Pancreas (tissue), 10 donors: ENCODE results near the gene LCP1. TPM values are rescaled to one million over a fixed set of nuclear protein-coding genes. Genes with fewer than 3 reads are reported as not detected.
A peak's percentile ranks its signal among the peaks of the same experiment; 100 is the strongest.

Source experiments
- ATAC-seq, 4 donors: fragments of 200-7000 bp; cut with Tn5 transposase; one replicate each; pipeline versions ENCODE4 v1.8.0 to v1.9.1; 2020; ENCODE audit warnings: mild to moderate bottlenecking in 4 of 4, moderate library complexity in 4 of 4
- DNase-seq, 6 donors: peaks; one replicate each; pipeline ENCODE4 v3.0.0-alpha.2; 2020
- FAIRE-seq: peaks from 2 replicates; lab custom pipeline; 2012; peaks lifted over from hg19 to GRCh38; lab: Jason Lieb, UNC
- H3K27ac ChIP-seq, 4 donors: fragments of 200-600 bp; sonication (generic); 1 replicate in 3 of 4; 2 replicates in 1 of 4; pipeline versions ENCODE4 v1.5.0 to v1.8.0; 2020
- H3K27me3 ChIP-seq, 4 donors: fragments of 200-600 bp; one replicate each; pipeline ENCODE4 v1.8.0; 2021
- H3K36me3 ChIP-seq, 3 donors: fragments of 200-600 bp; sonication (generic) in 1 of 3; one replicate each; pipeline versions ENCODE4 v1.5.0 to v1.8.0; 2020 to 2021
- H3K4me1 ChIP-seq, 3 donors: fragments of 200-600 bp; one replicate each; pipeline ENCODE4 v1.8.0; 2021
- H3K4me3 ChIP-seq, 4 donors: fragments of 200-600 bp; sonication (generic) in 2 of 4; one replicate each; pipeline versions ENCODE4 v1.5.0 to v1.8.0; 2020 to 2021
- H3K9me3 ChIP-seq, 4 donors: fragments of 200-600 bp; one replicate each; pipeline ENCODE4 v1.8.0; 2021
- WGBS, 2 donors: extraction: QIAGEN DNeasy Blood & Tissue Kit; methylation state at CpG; one replicate each; pipeline ENCODE4 v1.1.7; 2013; 5-methylcytosine and 5-hydroxymethylcytosine counted together
- intact Hi-C, 3 donors: fragments of 100-400 bp; cut with DNase I; formaldehyde crosslinking; loops; one replicate each; pipeline versions ENCODE4 v1.11.1 to v1.14.2; 2022
- polyA plus RNA-seq, 2 donors: library from polyadenylated mRNA; stranded (reverse); fragments of 200-250 nt; gene quantifications; one replicate each; pipeline ENCODE4 v1.2.3, GENCODE V29; 2013
- total RNA-seq, 6 donors: library from RNA; stranded (reverse); fragmentation: NEBNext Ultra II Directional in 4 of 6; extraction: Animal tissue kit (Norgen Biotek cat#: 25700) in 4 of 6; gene quantifications; one replicate each; pipeline versions ENCODE4 v1.2.1 to v1.2.4, GENCODE V29; 2021 to 2023
- TF ChIP-seq, protein P1 (sequence below), 4 donors: fragments of 200-600 bp; sonication (generic) in 3 of 4; IDR thresholded peaks; one replicate each; pipeline versions ENCODE4 v1.5.0 to v1.8.0; 2021; ENCODE audit warnings: antibody characterized with exemption in 4 of 4
- donor health status: healthy with polysubstance abuse.
- donor health status: DM: no; HTN: no; CAD: no; lungs with moderate emphysema.
- donor health status: DM: no; HTN: no; CAD: no.
- donor health status: control.
- donor health status: control.
- donor health status: Bipolar disorder and iron deficiency.
- donor health status: DM: yes; HTN: yes; CAD: no.
- donor health status: DM: no; HTN: no; CAD: no.
- donor health status: DM: no; HTN: no; CAD: no.
- donor health status: DM: yes; HTN: yes; CAD: no.

Gene LCP1
- total and polyA plus RNA-seq, 8 donors: 2.0 to 38.3 (median 5.2) TPM

DNA sequence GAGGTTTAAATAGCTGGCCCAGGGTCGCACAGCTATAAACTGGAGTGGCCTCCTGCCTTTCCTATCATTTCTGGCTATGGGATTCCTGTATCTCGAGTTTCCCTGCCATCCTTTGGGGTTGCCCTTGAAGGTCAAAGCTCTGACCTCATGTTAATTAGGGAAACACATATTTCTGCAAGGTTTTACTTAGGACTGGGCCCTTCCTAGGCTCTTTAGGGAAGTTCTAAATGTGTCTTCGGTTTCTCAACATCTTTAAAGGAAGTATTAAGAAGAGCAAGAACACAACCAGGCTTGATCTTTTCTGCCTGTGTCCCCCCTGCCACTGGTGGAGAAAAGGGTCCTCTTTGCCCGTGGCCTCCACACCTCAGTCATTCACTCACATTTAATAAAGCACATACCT, 10.8 kb downstream of the LCP1 start:
- WGBS, 2 donors: 69 to 70% methylated on average over 4 of the region's 4 CpGs
- no peaks in the 10 kb centered on the region for H3K36me3 ChIP-seq
- ATAC-seq (peak in 2 of 4 donors; percentile 11 to 15), FAIRE-seq (no peak), DNase-seq (no peak)
- intact Hi-C loops: no loop called here
- no peak overlapping the region for H3K4me3 ChIP-seq
- no peak overlapping the region for H3K27ac ChIP-seq
- H3K9me3 ChIP-seq: no peaks in the 10 kb centered on the region
- TF ChIP-seq, protein P1, sequence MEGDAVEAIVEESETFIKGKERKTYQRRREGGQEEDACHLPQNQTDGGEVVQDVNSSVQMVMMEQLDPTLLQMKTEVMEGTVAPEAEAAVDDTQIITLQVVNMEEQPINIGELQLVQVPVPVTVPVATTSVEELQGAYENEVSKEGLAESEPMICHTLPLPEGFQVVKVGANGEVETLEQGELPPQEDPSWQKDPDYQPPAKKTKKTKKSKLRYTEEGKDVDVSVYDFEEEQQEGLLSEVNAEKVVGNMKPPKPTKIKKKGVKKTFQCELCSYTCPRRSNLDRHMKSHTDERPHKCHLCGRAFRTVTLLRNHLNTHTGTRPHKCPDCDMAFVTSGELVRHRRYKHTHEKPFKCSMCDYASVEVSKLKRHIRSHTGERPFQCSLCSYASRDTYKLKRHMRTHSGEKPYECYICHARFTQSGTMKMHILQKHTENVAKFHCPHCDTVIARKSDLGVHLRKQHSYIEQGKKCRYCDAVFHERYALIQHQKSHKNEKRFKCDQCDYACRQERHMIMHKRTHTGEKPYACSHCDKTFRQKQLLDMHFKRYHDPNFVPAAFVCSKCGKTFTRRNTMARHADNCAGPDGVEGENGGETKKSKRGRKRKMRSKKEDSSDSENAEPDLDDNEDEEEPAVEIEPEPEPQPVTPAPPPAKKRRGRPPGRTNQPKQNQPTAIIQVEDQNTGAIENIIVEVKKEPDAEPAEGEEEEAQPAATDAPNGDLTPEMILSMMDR (IDR thresholded peaks at IDR 0.05): no peak
- H3K27me3 ChIP-seq: no peaks in the 10 kb centered on the region
- peaks cover 0 to 5% (median 0%) of the 10 kb centered on the region in 3 donors for H3K4me1 ChIP-seq

DNA sequence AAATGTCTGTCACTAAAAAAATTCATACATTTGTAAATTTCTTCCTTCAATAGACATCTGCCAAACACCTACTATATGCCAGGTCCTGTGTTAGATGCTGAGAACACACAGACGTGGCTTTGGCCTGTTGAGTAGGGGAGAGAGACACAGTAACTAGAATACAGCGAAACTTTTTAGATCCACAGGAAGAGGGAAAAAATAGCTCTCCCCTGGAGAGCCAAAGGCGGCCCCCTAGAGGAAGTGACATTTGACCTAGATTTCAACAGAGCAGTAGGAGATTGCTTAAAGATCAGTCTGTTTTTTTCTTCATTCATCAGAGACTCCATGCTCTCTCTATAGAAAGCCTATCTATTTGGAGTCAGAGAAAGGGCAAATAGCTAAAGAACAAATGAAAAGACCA, 11.3 kb downstream of the LCP1 start:
- H3K27ac ChIP-seq: no peak overlapping the region
- intact Hi-C loops: no loop called here
- no peaks in the 10 kb centered on the region for H3K36me3 ChIP-seq
- H3K4me3 ChIP-seq: no peak overlapping the region
- no peaks in the 10 kb centered on the region for H3K9me3 ChIP-seq
- ATAC-seq (peak in 1 of 4 donors; percentile 15), FAIRE-seq (no peak), DNase-seq (no peak)
- peaks cover 0 to 5% (median 0%) of the 10 kb centered on the region in 3 donors for H3K4me1 ChIP-seq
- H3K27me3 ChIP-seq: no peaks in the 10 kb centered on the region
- WGBS, 2 donors: 77% methylated on average over 3 of the region's 3 CpGs
- TF ChIP-seq, protein P1 (IDR thresholded peaks at IDR 0.05): no peak

DNA sequence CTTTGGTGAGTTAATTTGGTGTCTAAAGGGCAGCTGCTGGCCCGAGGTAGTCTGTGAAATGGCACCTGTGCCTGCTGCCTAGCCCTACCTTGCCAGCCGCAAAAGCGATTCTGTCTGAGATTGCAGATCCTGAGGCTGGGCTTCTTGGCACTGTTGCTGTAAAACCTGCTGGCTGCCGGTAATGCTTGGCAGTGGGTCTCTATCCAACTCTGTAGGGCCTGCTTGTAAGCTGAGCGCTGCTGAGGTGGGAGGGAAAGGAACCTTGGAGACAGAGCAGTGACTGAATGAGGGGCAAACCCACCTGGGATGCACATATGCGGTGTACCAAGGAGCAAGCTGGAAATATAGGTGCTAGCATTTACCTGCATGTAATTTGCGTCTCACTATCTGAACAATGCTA, 11.7 kb downstream of the LCP1 start:
- Histone ChIP-seq H3K36me3 (no peaks in the 10 kb centered on the region), H3K27me3 (no peaks in the 10 kb centered on the region), H3K9me3 (no peaks in the 10 kb centered on the region), H3K4me3 (no peak overlapping the region), H3K4me1 (peaks cover 0 to 5% (median 0%) of the 10 kb centered on the region in 3 donors), H3K27ac (no peak overlapping the region)
- intact Hi-C loops: no loop called here
- FAIRE-seq (no peak), ATAC-seq (peak; percentile 65 to 78 (median 70)), DNase-seq (peak in 4 of 6 donors; percentile 24 to 36 (median 28))
- 44 to 60% methylated on average over 7 of the region's 7 CpGs for WGBS, 2 donors
- TF ChIP-seq, protein P1 (IDR thresholded peaks at IDR 0.05): no peak

DNA sequence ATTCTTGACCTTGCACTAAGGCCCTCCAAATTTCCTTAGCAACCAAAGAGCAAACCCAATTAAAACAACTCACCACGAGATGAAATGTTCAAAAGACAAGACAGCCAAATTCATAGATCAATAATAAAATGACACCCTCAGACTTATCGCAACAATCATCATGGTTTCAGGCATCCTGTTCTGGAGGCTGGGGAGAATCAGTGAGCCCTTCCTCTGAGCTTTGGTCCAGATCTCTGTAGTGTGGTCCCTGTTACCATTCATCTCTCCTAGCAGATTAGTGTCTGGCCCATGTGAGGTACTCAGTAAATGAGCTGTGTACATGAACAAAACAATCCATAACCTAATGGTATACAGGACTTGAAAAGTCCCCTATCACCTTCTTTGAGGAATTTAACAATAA, 12.2 kb downstream of the LCP1 start:
- WGBS, 2 donors: 90 to 93% methylated on average over 2 of the region's 2 CpGs
- ATAC-seq (no peak), FAIRE-seq (no peak), DNase-seq (no peak)
- TF ChIP-seq, protein P1 (IDR thresholded peaks at IDR 0.05): no peak
- Histone ChIP-seq H3K4me3 (no peak overlapping the region), H3K27ac (no peak overlapping the region), H3K9me3 (no peaks in the 10 kb centered on the region), H3K27me3 (no peaks in the 10 kb centered on the region), H3K4me1 (peaks cover 0 to 5% (median 0%) of the 10 kb centered on the region in 3 donors), H3K36me3 (no peaks in the 10 kb centered on the region)
- intact Hi-C loops: no loop called here

DNA sequence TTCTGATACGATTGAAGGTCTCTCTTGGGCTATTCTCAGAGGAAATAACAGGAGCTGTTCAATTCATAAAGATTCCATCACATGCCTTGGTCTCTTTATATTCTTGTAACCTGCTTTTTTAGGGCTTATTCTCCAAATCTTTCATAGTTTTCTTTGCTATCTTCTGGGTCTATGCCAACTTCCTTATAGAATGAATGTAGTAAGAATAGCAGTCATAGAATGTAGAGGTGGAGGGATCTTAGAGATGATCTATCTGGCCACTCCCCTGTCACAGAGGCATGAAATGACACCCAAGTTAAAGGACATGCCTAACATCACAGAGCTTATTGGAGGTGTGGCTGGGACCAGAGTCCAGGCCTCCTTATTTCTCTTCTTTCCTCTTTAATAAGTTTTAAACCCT, 13.2 kb downstream of the LCP1 start:
- DNase-seq (no peak), ATAC-seq (no peak), FAIRE-seq (no peak)
- Histone ChIP-seq H3K9me3 (no peaks in the 10 kb centered on the region), H3K36me3 (no peaks in the 10 kb centered on the region), H3K4me1 (peaks cover 0 to 5% (median 0%) of the 10 kb centered on the region in 3 donors), H3K4me3 (no peak overlapping the region), H3K27ac (no peak overlapping the region), H3K27me3 (no peaks in the 10 kb centered on the region)
- intact Hi-C loops: no loop called here
- TF ChIP-seq, protein P1 (IDR thresholded peaks at IDR 0.05): no peak
- WGBS, 2 donors: 66 to 71% methylated on average over 1 of the region's 1 CpG
